ENCODE measurements around the gene GRAMD2A. TPM values are rescaled to one million over a fixed set of nuclear protein-coding genes. Genes with fewer than 3 reads are reported as not detected.

Gene GRAMD2A
- total and polyA plus RNA-seq, 10 of the 15 experiments (the other 5 are each of a cell fraction or from before 2014, with no cell fraction given): 0.02 to 0.35 TPM; not detected in 8

- no TSS peak for BruUV-seq (replicated peaks)
- intact Hi-C loops (cut with micrococcal nuclease; ENCODE audit: unreplicated experiment): no loop called here
Observed at GRCh38 chr15:72170691-72171090, 26.9 kb downstream of the GRAMD2A start.

More at GRCh38 chr15:72170691-72171090, 26.9 kb downstream of the GRAMD2A start:
- WGBS (ENCODE audit: insufficient coverage, insufficient replicate concordance, low lambda C conversion rate, missing lambda C conversion rate): 44% methylated on average over 6 of the region's 7 CpGs
- in situ Hi-C loops (cut with MboI): no loop called here
- H3K9ac ChIP-seq (ENCODE audit: control insufficient read depth, insufficient read depth, low read length): no peak overlapping the region
- H3K4me2 ChIP-seq (ENCODE audit: control insufficient read depth, insufficient read depth): no peak overlapping the region
- no peaks in the 10 kb centered on the region; the same call in 1 of the 2 replicates for H3K4me1 ChIP-seq (ENCODE audit: control insufficient read depth, insufficient read depth, low read length)
- no peaks in the 10 kb centered on the region for H3K36me3 ChIP-seq (ENCODE audit: control insufficient read depth in 2 of 2, insufficient read depth in 2 of 2, low read length in 1 of 2)
- SMC1A ChIA-PET (ENCODE audit: uncharacterized antibody, unreplicated experiment): no interaction called here
- H2AFZ ChIP-seq (ENCODE audit: control insufficient read depth, low read depth, low read length): no peak overlapping the region
- RAD21 ChIA-PET (ENCODE audit: unreplicated experiment): no interaction called here
- H3K9me3 ChIP-seq (replicated peaks; ENCODE audit: control insufficient read depth, insufficient read depth, low read length): no peaks in the 10 kb centered on the region
- no peak for ATAC-seq
- H4K20me1 ChIP-seq (ENCODE audit: control insufficient read depth, insufficient read depth): no peaks in the 10 kb centered on the region
- POLR2A ChIA-PET: no interaction called here
- H3K27me3 ChIP-seq (replicated peaks in 1 of 2; ENCODE audit: control insufficient read depth in 2 of 2, insufficient read depth in 2 of 2, low read length in 1 of 2): peaks cover 0 to 2% of the 10 kb centered on the region in 2 experiments; a peak in 2 of 4 replicates
- FAIRE-seq: no peak
- H3K79me2 ChIP-seq (ENCODE audit: control insufficient read depth, insufficient read depth, low read length): no peaks in the 10 kb centered on the region
- CTCF ChIA-PET: no interaction called here
- H3K27ac ChIP-seq (ENCODE audit: control insufficient read depth, insufficient read depth): no peak overlapping the region
- TF ChIP-seq CUX1 (IDR thresholded peaks at IDR 0.05; ENCODE audit: insufficient replicate concordance, low read depth, low read length) (no peak), FOXK2 (IDR thresholded peaks at IDR 0.05) (no peak), TBL1XR1 (IDR thresholded peaks at IDR 0.05; ENCODE audit: low read depth, low read length) (no peak), LARP7 (IDR thresholded peaks at IDR 0.05) (no peak), TAF1 (IDR thresholded peaks at IDR 0.05; ENCODE audit: borderline replicate concordance, low read depth, low read length) (no peak), POLR2AphosphoS2 (IDR thresholded peaks at IDR 0.05; ENCODE audit: low read depth, low read length) (no peak), MYC (IDR thresholded peaks at IDR 0.05; ENCODE audit: insufficient read depth, insufficient read length, insufficient replicate concordance, low read length, severe bottlenecking) (no peak), ASH2L (IDR thresholded peaks at IDR 0.05; ENCODE audit: borderline replicate concordance, low read depth) (no peak), BHLHE40 (IDR thresholded peaks at IDR 0.05; ENCODE audit: borderline replicate concordance in 1 of 2, low read depth in 2 of 2, low read length in 1 of 2) (no peak), SIX5 (IDR thresholded peaks at IDR 0.05; ENCODE audit: low read depth, low read length, severe bottlenecking) (no peak), PAX8 (IDR thresholded peaks at IDR 0.05) (no peak), NRF1 (conservative IDR thresholded peaks at IDR 0.05; ENCODE audit: low read depth, low read length) (no peak), FOS (IDR thresholded peaks at IDR 0.05; ENCODE audit: borderline replicate concordance, extremely low read depth, insufficient read length) (no peak)
- TF ChIP-seq, protein P1, sequence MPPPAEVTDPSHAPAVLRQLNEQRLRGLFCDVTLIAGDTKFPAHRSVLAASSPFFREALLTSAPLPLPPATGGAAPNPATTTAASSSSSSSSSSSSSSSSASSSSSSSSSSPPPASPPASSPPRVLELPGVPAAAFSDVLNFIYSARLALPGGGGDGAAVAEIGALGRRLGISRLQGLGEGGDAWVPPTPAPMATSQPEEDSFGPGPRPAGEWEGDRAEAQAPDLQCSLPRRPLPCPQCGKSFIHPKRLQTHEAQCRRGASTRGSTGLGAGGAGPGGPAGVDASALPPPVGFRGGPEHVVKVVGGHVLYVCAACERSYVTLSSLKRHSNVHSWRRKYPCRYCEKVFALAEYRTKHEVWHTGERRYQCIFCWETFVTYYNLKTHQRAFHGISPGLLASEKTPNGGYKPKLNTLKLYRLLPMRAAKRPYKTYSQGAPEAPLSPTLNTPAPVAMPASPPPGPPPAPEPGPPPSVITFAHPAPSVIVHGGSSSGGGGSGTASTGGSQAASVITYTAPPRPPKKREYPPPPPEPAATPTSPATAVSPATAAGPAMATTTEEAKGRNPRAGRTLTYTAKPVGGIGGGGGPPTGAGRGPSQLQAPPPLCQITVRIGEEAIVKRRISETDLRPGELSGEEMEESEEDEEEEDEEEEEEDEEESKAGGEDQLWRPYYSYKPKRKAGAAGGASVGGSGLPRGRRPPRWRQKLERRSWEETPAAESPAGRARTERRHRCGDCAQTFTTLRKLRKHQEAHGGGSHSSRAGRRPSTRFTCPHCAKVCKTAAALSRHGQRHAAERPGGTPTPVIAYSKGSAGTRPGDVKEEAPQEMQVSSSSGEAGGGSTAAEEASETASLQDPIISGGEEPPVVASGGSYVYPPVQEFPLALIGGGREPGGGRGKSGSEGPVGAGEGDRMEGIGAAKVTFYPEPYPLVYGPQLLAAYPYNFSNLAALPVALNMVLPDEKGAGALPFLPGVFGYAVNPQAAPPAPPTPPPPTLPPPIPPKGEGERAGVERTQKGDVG (CRISPR knock-in tag; IDR thresholded peaks at IDR 0.05): no peak
- no peak overlapping the region for H3K4me3 ChIP-seq
- DNase-seq (ENCODE audit: low read depth, low spot score): no peak
